GM18511 (cell line): ENCODE measurements around the gene PACRG.
A peak's percentile ranks its signal among the peaks of the same experiment; 100 is the strongest.
"Not testable (repeated sequence)": the region's sequence is repeated elsewhere in the genome, so short reads cannot be mapped to it uniquely, and the experiment has no call there.

ENCODE experiments used
- ATAC-seq: cut with Tn5 transposase; IDR thresholded peaks from one replicate; pipeline ENCODE4 v1.9.1; 2021; ENCODE audit warnings: mild to moderate bottlenecking, moderate library complexity; ENCODE audit not compliant: unreplicated experiment

Gene PACRG

GRCh38 chr6:162983234-162983633 lies 255.5 kb downstream of the PACRG start:
- ATAC-seq: not testable (repeated sequence)

- no peak for ATAC-seq
These were observed 271.0 kb downstream of the PACRG start for GRCh38 chr6:162998777-162999176.

- no peak for ATAC-seq
These were observed 272.0 kb downstream of the PACRG start for GRCh38 chr6:162999575-163000285.

GRCh38 chr6:163001330-163001729 lies 273.6 kb downstream of the PACRG start:
- ATAC-seq: peak; percentile 89

GRCh38 chr6:163008186-163008585 lies 280.4 kb downstream of the PACRG start:
- no peak for ATAC-seq

DNA sequence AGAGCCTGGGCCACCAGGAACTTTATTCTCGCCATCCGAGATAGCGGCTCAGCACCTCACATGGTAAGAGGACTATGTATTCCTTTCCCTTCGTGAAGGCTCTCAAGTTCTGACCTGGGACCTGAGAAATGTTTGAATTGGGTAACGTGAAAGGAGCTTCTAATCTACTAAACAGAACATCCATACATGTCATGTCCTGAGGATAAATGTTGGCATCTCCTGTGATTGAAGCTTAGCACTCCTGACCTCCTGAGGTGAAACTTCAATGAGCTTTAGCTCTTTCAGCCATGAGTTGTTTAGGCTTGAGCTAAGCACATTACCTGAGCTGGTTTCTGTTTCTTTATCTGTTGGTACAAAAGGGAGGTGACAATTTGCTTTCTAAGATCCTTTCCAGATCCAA lies 280.9 kb downstream of the PACRG start:
- no peak for ATAC-seq

- ATAC-seq: no peak
These were observed 282.4 kb downstream of the PACRG start for GRCh38 chr6:163010145-163010544.

GRCh38 chr6:163014736-163015135 lies 287.0 kb downstream of the PACRG start:
- ATAC-seq: no peak

DNA sequence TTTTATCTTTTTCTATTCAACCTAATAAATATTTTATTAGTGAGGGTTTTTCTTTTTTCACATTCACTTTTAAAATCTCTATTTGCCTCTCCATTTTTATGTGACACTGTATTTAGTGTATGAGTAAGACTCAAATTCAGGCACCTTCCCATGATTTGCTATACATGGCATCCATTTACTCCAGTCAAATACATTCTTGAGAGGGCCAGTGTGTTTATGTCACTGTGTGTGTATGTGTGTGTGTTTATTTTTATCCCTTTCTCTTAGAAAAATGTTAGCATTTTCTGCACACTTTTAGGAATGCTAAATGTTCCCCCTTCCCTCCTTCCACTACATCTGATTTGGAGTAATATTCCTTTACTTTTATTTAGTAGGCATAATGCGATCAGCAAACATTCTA lies 290.0 kb downstream of the PACRG start:
- no peak for ATAC-seq

GRCh38 chr6:163019926-163020325 lies 292.2 kb downstream of the PACRG start:
- no peak for ATAC-seq

DNA sequence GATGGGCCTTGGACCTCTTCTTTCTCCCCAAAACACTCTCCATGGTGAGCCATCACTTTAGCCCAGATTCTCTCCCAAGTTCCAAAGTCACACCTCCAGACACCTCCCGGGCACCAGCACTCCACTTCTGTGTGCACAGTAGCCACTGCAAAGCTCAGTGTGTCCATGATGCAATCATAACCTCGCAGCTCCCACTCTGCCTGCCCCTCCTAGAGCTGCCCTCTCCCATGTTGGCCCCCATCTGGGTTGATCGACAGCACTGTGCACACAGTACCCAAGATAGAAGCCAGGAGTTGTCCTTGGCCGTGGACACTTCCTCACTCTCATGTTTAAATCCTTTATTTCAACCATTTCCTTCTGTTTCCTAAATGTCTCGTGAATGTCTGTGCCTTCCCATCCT lies 293.3 kb downstream of the PACRG start:
- ATAC-seq: no peak

DNA sequence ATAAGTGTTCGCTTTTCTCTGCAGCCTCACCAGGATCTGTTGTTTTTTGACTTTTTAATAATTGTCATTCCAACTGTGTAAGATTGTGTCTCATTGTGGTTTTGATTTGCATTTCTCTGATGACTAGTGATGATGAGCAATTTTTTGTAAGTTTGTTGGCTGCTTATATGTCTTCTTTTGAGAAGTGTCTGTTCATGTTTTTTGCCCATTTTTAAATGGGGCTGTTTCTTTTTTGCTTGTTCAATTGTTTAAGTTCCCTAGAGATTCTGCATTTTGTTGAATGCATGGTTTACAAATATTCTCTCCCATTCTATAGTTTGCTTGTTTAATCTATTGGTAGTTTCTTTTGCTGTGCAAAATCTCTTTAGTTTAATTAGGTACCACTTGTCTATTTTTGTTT lies 295.9 kb downstream of the PACRG start:
- no peak for ATAC-seq

- ATAC-seq: no peak
These were observed 299.1 kb downstream of the PACRG start for GRCh38 chr6:163026893-163027292.

GRCh38 chr6:163030980-163031379 lies 303.2 kb downstream of the PACRG start:
- no peak for ATAC-seq

- no peak for ATAC-seq
These were observed 304.2 kb downstream of the PACRG start for GRCh38 chr6:163031931-163032330.

GRCh38 chr6:163036160-163036645 lies 308.4 kb downstream of the PACRG start:
- ATAC-seq: no peak

- ATAC-seq: no peak
These were observed 310.5 kb downstream of the PACRG start for GRCh38 chr6:163038317-163038716.

GRCh38 chr6:163048345-163048744 lies 320.6 kb downstream of the PACRG start:
- no peak for ATAC-seq

GRCh38 chr6:163053667-163054344 lies 326.0 kb downstream of the PACRG start:
- ATAC-seq: no peak

DNA sequence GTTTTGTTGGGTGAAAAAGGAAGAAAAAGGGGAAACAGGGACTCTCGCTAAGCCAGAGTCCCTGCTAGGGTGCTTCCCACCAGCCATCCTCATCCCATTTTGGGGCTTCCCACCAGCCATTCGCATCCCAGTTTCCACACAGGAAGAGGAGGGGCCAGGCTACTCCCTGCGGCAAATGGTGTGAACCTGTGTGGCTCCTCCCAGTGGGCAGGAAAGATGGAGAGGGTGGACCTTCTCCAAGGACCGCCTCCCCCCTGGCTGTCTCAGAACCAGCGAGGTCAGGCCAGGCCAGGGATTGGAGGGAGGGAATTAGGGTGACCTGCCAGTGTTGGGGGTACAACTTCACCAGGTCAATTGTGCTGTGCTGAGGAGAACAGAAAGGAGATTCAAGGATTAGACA lies 326.9 kb downstream of the PACRG start:
- ATAC-seq: no peak

GRCh38 chr6:163057260-163057659 lies 329.5 kb downstream of the PACRG start:
- ATAC-seq: no peak

DNA sequence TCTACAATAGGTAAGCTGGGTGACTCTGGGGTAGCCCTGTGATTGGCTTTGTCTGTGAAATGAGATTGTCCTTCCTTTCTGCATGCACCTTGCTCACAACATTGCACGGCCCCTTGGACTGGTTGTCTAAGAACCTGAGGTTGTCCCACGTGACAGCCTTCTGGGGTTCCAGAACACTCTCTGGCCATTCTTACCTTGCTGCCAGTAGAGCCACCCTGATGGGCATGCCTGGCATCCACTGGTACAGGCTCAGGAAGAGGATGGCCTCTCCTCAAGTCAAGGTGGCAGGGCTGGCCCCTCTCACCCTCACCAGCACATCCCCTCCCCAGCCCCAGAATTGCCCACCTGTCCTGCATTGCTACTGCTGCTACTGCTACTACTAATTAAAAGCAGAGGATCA lies 335.0 kb downstream of the PACRG start:
- ATAC-seq: no peak
